Transverse colon (tissue), 4 donors: Measurements from ENCODE around the gene GPBP1. TPM values are rescaled to one million over a fixed set of nuclear protein-coding genes. Genes with fewer than 3 reads are reported as not detected.
"Not testable (repeated sequence)": the region's sequence is repeated elsewhere in the genome, so short reads cannot be mapped to it uniquely, and the experiment has no call there.

Experiments used
- DNase-seq: peaks from one replicate; pipeline ENCODE4 v3.0.0-alpha.2; 2019
- H3K27ac ChIP-seq, 4 donors: fragments of 200-600 bp; sonication (generic); 2 replicates each; pipeline ENCODE4 v1.5.1; 2016 to 2018; ENCODE audit warnings: inconsistent platforms in 4 of 4
- H3K27me3 ChIP-seq: fragments of 200-600 bp; sonication (generic); 2 replicates; pipeline ENCODE4 v1.5.1; 2017; ENCODE audit warnings: inconsistent platforms
- H3K36me3 ChIP-seq, 4 donors: fragments of 200-600 bp; sonication (generic); 2 replicates each; pipeline ENCODE4 v1.5.1; 2017 to 2019; ENCODE audit warnings: inconsistent platforms in 4 of 4
- H3K4me1 ChIP-seq, 4 donors: fragments of 200-600 bp; sonication (generic); 2 replicates each; pipeline ENCODE4 v1.5.1; 2017 to 2020; ENCODE audit warnings: inconsistent platforms in 4 of 4
- H3K4me3 ChIP-seq, 4 donors: fragments of 200-600 bp; sonication (generic); 1 replicate in 1 of 4; 2 replicates in 3 of 4; pipeline versions ENCODE4 v1.5.1 to v1.6.1; 2017 to 2019; ENCODE audit warnings: inconsistent platforms in 4 of 4
- H3K9me3 ChIP-seq, 2 donors: fragments of 200-600 bp; sonication (generic); 2 replicates each; pipeline ENCODE4 v1.5.1; 2017 to 2019; ENCODE audit warnings: inconsistent platforms in 2 of 2
- CTCF ChIP-seq, 5 experiments: fragments of 200-600 bp in 3 of 5; fragments of 450-650 bp in 2 of 5; sonication (generic) in 3 of 5; IDR thresholded peaks; 1 replicate in 2 of 5; 2 replicates in 3 of 5; pipeline ENCODE4 v1.5.1; 2016 to 2017; ENCODE audit warnings: antibody characterized with exemption in 5 of 5, inconsistent platforms in 3 of 5, mild to moderate bottlenecking in 2 of 5, moderate library complexity in 1 of 5
- EP300 ChIP-seq: sonication (generic); formaldehyde crosslinking; IDR thresholded peaks from one replicate; pipeline ENCODE4 v1.6.1; 2017; ENCODE audit warnings: antibody characterized with exemption, low read depth
- POLR2A ChIP-seq: fragments of 450-650 bp; IDR thresholded peaks from one replicate; pipeline ENCODE4 v1.6.1; 2016; ENCODE audit warnings: antibody characterized with exemption, mild to moderate bottlenecking, moderate library complexity
- POLR2AphosphoS5 ChIP-seq, 3 donors: sonication (generic); formaldehyde crosslinking; IDR thresholded peaks; one replicate each; pipeline ENCODE4 v1.6.1; 2016; ENCODE audit warnings: antibody characterized with exemption in 3 of 3
- WGBS, 2 donors: methylation state at CpG; one replicate each; pipeline ENCODE4 v1.1.5; 2018; ENCODE audit warnings: low coverage in 1 of 2; 5-methylcytosine and 5-hydroxymethylcytosine counted together
- in situ Hi-C, 4 donors: fragments of 200-750 bp; cut with MboI; loops; one replicate each; pipeline versions ENCODE4 v1.15.0 to v1.15.1; 2017; ENCODE audit warnings: low sequenced_read_pairs in 3 of 4, low pct_ligation_motif_present in 1 of 4, low pct_unique_long_range_greater_than_20kb in 1 of 4
- intact Hi-C: fragments of 100-400 bp; cut with DNase I; formaldehyde crosslinking; loops from one replicate; pipeline ENCODE4 v1.15.1; 2023; ENCODE audit warnings: low total_unique reads
- total RNA-seq, 4 donors: library from RNA; depleted of rRNA; stranded (reverse); fragments of >200 nt; gene quantifications; one replicate each; pipeline ENCODE4 v1.1.0, GENCODE V29; 2016

GPBP1 gene
- total RNA-seq, 4 donors from 2014 or later = 36.7 to 95.1 (median 75.6) TPM

- no peak overlapping the region for H3K4me3 ChIP-seq
- intact Hi-C loops = no loop called here
- no peaks in the 10 kb centered on the region for H3K9me3 ChIP-seq
- in situ Hi-C loops = no loop called here
- WGBS, 2 donors = 65 to 82% methylated on average over 4 of the region's 4 CpGs
- peaks cover 0 to 7% (median 0%) of the 10 kb centered on the region in 4 donors for H3K36me3 ChIP-seq
- DNase-seq = no peak
- H3K4me1 ChIP-seq = peaks cover 19 to 93% (median 32%) of the 10 kb centered on the region in 4 donors
- TF ChIP-seq POLR2AphosphoS5 (IDR thresholded peaks at IDR 0.05) (no peak), CTCF (IDR thresholded peaks at IDR 0.05) (no peak), POLR2A (no peak), EP300 (no peak)
- H3K27me3 ChIP-seq = no peaks in the 10 kb centered on the region
- no peak overlapping the region for H3K27ac ChIP-seq
Measured at GRCh38 chr5:57186194-57186593, 12.3 kb downstream of the GPBP1 start.

GRCh38 chr5:57187977-57188376 lies 14.1 kb downstream of the GPBP1 start:
- in situ Hi-C loops, H3K27ac ChIP-seq, H3K27me3 ChIP-seq, H3K4me3 ChIP-seq, DNase-seq, H3K9me3 ChIP-seq, intact Hi-C loops, H3K36me3 ChIP-seq: not testable (repeated sequence)
- 72 to 78% methylated on average over 3 to 4 of the region's 4 CpGs for WGBS, 2 donors
- H3K4me1 ChIP-seq = peaks cover 18 to 81% (median 32%) of the 10 kb centered on the region in 4 donors

GRCh38 chr5:57189515-57189914 lies 15.7 kb downstream of the GPBP1 start:
- peaks cover 18 to 72% (median 32%) of the 10 kb centered on the region in 4 donors for H3K4me1 ChIP-seq
- in situ Hi-C loops (no loop called here), intact Hi-C loops (no loop called here)
- H3K36me3 ChIP-seq = peaks cover 0 to 5% (median 2%) of the 10 kb centered on the region in 4 donors
- no peak overlapping the region for H3K27ac ChIP-seq
- TF ChIP-seq POLR2AphosphoS5 (IDR thresholded peaks at IDR 0.05) (no peak), CTCF (IDR thresholded peaks at IDR 0.05) (no peak), POLR2A (no peak), EP300 (no peak)
- no peaks in the 10 kb centered on the region for H3K27me3 ChIP-seq
- no peaks in the 10 kb centered on the region for H3K9me3 ChIP-seq
- H3K4me3 ChIP-seq = no peak overlapping the region
- DNase-seq = no peak
- WGBS, 2 donors = 78 to 85% methylated on average over 3 of the region's 3 CpGs

- H3K4me1 ChIP-seq = peaks cover 11 to 61% (median 29%) of the 10 kb centered on the region in 4 donors
- intact Hi-C loops (no loop called here), in situ Hi-C loops (no loop called here)
- DNase-seq = no peak
- no peaks in the 10 kb centered on the region for H3K27me3 ChIP-seq
- no peak overlapping the region for H3K27ac ChIP-seq
- no peaks in the 10 kb centered on the region for H3K9me3 ChIP-seq
- TF ChIP-seq POLR2AphosphoS5 (IDR thresholded peaks at IDR 0.05) = no peak
- no peak for TF ChIP-seq POLR2A
- no peak for TF ChIP-seq EP300
- no peak for TF ChIP-seq CTCF (IDR thresholded peaks at IDR 0.05)
- H3K4me3 ChIP-seq = no peak overlapping the region
- 93% methylated on average over 2 of the region's 2 CpGs; no CpG with 5 or more reads in 1 of the 2 donors for WGBS, 2 donors
- peaks cover 0 to 5% (median 2%) of the 10 kb centered on the region in 4 donors for H3K36me3 ChIP-seq
Measured at GRCh38 chr5:57190593-57190992, 16.7 kb downstream of the GPBP1 start.

GRCh38 chr5:57191163-57191562 lies 17.3 kb downstream of the GPBP1 start:
- in situ Hi-C loops = no loop called here
- no peak overlapping the region for H3K27ac ChIP-seq
- no peaks in the 10 kb centered on the region for H3K27me3 ChIP-seq
- intact Hi-C loops = no loop called here
- no peak for DNase-seq
- H3K4me1 ChIP-seq = peaks cover 8 to 55% (median 23%) of the 10 kb centered on the region in 4 donors
- H3K36me3 ChIP-seq = peaks cover 0 to 5% (median 2%) of the 10 kb centered on the region in 4 donors
- no peak overlapping the region for H3K4me3 ChIP-seq
- WGBS, 2 donors = 84 to 89% methylated on average over 5 of the region's 5 CpGs
- TF ChIP-seq EP300 (no peak), POLR2AphosphoS5 (IDR thresholded peaks at IDR 0.05) (no peak), CTCF (IDR thresholded peaks at IDR 0.05) (no peak), POLR2A (no peak)
- no peaks in the 10 kb centered on the region for H3K9me3 ChIP-seq
